GM10266 (cell line): ENCODE data around the gene RHOU.

Experiments
- DNase-seq: peaks from one replicate; pipeline ENCODE4 v3.0.0; 2012; ENCODE audit errors: extremely low spot score
- TF ChIP-seq, protein P1 (sequence below): IDR thresholded peaks from 2 replicates; pipeline ENCODE4 v1.5.1; 2012; ENCODE audit warnings: mild to moderate bottlenecking, low read depth; ENCODE audit not compliant: control insufficient read depth, insufficient read depth; ENCODE audit errors: missing control alignments

Gene RHOU

GRCh38 chr1:228697207-228698016, 37.9 kb upstream of the RHOU start:
- TF ChIP-seq, protein P1, sequence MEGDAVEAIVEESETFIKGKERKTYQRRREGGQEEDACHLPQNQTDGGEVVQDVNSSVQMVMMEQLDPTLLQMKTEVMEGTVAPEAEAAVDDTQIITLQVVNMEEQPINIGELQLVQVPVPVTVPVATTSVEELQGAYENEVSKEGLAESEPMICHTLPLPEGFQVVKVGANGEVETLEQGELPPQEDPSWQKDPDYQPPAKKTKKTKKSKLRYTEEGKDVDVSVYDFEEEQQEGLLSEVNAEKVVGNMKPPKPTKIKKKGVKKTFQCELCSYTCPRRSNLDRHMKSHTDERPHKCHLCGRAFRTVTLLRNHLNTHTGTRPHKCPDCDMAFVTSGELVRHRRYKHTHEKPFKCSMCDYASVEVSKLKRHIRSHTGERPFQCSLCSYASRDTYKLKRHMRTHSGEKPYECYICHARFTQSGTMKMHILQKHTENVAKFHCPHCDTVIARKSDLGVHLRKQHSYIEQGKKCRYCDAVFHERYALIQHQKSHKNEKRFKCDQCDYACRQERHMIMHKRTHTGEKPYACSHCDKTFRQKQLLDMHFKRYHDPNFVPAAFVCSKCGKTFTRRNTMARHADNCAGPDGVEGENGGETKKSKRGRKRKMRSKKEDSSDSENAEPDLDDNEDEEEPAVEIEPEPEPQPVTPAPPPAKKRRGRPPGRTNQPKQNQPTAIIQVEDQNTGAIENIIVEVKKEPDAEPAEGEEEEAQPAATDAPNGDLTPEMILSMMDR, result no peak
- DNase-seq, result no peak

- TF ChIP-seq, protein P1, result no peak
- no peak for DNase-seq
These were observed 37.3 kb upstream of the RHOU start for GRCh38 chr1:228698017-228698329.

DNA sequence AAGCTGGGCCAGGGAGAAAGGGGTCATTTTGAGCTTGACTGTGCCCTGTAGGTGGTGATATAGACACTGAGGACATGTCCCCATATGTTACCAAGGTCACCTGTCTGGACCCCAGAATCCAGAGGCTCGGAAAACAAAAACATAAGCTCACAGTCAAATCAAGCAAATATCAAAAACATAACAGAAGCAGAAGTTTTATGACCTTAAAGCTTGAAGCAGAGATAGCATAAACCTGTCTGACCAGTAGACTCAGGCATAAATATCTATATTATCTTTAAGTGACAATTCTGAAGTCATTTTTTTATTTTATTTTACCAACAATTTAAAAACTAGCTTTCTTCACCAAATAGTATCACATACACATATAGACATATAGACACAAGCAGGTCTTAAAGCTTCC, 32.8 kb upstream of the RHOU start:
- TF ChIP-seq, protein P1, result no peak

DNA sequence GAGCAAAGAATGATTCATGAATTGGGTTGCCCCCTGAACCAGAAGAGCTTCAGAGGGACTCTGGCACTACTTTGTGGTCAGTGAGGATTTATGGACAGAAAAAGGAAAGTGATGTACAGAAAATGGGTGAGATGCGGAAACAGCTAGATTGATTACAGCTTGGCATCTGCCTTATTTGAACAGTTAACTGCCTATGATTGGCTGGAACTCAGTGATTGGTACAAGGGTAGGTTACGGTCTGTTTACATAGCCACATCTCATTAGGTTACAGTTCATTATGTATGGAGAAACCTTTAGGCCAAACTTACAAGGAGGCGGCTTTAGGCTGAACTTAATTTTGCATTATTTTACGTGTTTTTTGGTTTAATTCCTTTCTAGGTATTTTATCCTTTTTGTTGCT, 29.0 kb upstream of the RHOU start:
- no peak for DNase-seq
- TF ChIP-seq, protein P1, result no peak

More for the DNA sequence above, 32.8 kb upstream of the RHOU start:
- no peak for DNase-seq

- no peak for DNase-seq
- TF ChIP-seq, protein P1, result no peak
These were observed 18.2 kb upstream of the RHOU start for GRCh38 chr1:228717081-228717480.

GRCh38 chr1:228721407-228721806, 13.9 kb upstream of the RHOU start:
- TF ChIP-seq, protein P1, result no peak
- no peak for DNase-seq

DNA sequence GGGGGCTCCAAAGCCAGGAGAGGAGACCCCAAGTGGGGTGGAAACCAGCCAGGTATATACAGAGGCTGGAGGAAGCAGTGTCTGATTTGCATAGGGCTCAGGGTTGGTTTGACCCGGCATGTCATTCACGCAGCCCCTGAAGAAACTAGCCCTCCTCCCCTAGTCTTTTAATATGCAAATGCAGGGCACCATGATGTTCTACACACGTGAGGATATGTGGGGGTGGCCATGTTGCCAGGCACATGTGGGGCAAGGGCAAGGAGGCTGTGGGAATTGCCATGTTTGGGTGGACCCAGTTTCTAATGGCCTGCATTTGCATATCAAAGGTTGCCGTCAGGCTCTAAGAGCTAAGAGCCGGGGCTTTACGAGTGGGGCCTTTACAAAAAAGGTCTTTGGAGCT, 12.0 kb upstream of the RHOU start:
- DNase-seq, result no peak
- TF ChIP-seq, protein P1, result no peak
